ENCODE data around the gene MICAL3.
"Not testable (repeated sequence)": the region's sequence is repeated elsewhere in the genome, so short reads cannot be mapped to it uniquely, and the experiment has no call there.

Gene MICAL3

DNA sequence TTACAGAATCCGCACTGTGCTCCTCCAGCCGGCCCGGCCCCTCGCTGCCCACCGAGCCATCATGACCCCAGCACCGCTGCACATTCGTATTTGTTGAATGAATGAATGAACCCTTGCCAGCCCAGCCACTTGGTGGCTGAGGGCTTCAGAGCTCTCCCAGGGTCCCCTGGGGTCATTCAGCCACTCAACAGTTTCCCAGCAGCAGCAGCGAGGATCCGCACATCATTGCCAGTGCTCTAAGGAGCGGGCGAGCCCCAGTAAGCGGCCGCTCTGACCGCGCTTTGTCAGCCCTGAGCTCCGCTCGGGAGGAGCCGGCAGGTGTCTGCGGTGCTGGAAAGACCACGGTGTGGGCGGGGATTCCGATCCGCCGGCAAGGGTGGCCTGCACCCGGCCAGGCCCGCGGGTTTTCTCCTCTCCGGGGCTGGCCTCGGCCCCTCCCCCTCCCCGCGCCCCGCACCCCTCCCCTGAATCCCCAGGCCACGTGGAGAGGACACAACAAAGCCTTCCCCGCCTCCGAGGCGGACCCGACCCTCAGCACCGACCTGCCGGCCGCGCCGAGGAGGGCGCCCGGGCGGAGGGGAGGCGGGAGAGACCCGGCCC, 250.7 kb downstream of the MICAL3 start:
- DNase-seq = peak; percentile 58

DNA sequence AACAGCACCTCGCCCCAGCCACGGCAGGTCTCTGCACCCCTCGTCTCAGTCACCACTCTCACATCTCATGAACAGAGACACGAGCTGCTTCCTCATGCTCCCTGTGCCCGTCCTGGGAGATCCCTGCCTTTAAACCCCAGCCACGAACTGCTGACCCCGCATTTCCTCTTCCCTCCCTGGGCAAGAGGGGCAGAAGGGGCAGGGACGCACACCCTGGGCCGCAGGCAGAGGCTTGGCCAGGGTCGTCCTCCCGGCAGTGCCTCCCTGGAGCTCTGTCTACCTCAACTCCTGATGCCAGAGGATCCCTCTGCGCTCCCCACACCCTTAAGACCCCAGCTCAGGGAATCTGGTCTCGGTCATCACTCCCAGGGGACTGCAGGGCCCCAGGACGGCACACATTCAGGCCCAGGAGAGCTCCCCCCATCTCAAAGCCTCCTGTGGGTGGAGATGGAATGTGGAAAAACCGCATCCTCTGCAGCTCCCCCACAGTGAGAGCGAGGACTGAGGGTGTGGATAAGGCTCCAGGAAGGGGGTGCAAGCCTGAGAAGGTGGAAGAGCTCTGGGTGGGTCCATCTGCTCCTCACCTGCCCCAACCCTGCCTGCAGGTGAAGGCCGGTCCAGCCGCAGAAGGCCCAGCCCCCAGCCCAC, 251.3 kb downstream of the MICAL3 start:
- peak; percentile 32 for DNase-seq

DNA sequence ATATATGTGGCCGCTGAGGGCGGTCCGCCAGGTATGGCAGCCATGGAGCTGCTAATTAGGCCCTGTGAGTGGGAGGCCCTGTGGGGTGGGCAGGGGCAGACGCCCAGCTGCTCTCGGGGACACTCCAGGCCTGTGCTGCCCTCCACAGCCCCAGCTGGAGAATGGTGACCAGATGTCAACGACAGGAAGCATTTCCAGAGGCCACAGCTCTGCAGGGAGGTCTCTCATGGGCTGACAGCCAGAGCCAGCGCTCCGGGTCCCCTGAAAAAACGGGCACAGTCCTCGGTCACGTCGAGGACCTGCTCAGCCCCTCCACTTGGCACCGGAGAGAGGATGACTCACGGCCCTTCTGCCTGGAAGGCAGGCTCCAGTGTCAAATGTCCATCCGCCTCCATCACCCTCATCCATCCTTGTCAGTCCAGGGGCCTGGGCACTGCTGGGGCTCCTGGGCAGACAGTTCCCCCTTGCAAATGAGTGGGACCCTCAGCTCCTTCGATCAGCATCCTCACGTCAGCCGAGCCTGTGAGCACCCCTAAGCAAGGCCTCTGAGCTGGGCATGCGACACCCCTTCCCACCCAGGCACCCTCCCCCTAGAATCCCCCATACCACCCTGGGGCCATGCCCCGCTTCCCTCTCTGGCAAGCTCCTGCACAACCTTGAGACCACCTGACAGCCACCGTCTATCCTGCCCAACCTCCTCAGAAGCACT, 252.0 kb downstream of the MICAL3 start:
- DNase-seq = peak; percentile 32

DNA sequence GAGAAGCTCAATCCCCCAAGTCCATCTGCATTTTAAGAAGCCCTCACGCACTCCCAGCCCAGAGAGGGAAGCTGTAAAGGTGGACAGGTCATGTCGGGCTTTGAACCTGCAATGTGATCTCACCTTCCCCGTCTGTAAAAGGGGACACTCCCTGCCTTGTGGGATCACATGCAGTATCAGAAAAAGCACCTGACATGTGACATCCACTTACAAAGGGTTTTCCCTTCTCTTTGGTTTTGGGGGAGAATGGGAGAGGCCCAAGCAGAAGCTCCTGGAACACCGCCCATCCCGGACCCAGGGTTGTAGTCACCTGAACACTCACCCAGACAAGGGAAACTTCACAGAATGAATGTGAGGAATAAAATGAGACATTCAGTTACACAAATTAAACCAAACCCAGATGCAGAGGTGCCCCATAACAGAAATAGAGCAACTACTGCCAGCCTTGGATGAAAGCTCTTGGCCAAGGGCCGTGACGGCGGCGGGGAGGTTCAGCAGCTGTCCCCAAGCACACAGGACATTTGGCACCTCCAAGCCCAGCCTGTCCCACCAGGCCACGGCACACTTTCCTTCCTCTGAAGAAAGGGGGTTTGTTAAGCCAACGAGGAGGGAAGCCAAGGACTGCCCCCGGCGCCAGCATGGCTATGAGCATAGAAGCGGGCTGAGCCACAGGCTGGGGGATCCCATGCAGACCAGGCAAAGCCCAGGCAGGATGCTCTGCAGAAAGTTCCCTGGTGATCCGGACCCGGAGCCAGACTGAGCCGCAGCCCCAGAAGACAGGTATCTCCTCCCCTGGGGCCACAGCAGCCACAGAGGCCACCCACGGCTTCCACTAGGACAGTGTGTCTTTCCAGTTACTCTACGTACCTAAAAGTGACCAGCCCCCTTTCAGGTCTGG, 253.9 kb downstream of the MICAL3 start:
- DNase-seq = no peak

DNA sequence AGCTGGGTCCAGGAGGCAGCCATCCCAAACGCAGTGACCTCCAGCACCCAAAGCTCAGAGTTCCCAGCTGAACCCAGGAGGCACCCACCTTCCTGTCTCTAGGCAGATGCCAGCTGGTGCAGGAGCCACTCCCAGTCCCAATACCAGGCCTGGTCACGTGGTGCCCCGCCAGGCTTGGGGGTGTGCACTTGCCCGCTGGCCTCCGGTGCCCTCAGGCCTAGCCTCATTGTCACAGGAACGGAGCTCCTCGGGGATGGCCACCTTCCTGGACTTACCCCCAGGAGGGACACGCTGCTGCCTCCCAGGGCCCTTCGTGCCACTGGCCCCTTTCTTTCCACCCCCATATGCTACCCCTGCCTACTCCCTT, 254.7 kb downstream of the MICAL3 start:
- no peak for DNase-seq

DNA sequence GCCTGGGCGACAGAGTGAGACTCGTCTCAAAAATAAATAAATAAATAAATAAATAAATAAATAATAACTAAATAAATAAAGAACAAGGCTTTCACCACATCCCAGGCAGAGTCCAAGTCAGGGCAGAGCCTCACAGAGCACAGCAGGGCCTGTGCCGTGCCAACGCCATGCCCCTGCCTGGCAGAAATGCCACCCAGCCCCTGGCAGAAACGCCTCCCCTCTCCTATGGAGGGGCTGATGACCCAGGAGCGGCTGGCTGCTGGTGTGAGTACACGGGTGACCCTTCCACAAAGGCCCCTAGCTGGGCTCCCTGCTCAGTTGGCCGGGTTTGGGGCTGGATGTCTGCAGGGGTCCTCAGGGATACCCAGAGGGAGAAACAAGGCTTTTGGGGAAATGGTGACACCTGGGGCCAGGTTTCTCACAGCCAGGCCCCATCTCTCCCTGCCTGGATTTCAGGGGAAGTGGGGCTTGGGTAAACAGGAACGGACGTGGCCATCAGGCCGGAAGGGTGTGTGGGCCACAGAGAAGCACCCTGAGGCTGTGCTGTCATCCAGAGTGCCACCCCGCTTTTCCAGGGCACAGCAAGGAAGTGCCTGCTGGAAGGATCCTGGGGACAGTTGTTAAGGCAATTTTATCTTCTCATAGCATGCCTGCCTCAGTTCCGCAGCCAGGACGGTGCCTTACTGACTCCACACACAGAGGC, 255.2 kb downstream of the MICAL3 start:
- DNase-seq = no peak

DNA sequence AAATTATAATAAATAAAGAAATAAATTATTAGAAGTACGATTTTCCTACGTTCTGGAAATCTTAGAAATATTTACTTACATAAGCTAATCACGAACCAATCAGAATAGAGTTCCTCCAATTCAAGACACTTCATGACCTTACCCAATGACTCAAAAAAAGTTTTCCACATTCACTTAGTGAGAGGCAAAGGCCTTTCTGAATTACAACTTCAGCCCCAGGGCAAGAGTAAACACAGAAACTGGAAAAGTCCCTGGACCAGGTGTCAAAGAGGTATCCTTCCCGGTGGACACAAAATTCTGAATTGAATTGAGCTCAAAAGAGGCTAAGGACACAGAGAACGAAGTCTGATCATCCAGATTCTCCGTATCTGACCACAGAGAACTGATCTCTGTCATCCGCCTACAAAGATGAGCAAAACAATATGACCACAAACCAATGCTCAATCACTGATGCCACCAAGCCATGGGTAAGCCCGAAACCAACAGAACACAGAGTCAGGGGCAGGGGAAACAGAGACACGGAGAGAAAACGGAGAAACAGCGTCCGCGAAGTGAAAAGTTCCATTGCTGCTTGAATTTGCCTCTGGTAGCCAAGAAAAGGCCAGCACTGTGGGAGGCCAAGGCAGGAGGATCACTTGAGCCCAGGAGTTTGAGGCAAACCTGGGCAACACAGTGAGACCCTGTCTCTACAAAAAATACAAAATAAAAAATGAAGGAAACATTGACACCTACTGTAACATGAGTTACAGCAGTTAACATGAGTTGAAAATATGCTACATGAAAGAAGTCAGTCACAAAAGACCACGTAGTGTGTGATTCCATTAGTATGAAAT, 256.9 kb downstream of the MICAL3 start:
- DNase-seq = no peak

DNA sequence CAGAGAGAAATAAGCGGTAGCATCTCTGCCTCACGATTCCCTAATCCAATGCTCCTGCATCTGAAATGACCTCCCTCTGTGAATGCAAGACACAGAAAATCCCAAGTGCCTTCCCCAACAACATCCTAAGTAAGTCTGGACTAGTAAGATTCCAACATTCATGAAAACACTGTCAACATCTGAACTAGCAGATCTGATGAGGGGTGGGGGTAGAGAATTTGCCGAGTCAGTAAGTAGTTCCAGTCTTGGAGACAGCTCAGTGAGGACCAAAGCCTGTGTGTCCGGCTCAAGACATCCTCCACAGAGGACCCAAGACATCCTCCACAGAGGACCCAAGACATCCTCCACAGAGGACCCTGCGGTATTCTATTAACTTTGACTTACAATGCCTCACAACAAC, 259.5 kb downstream of the MICAL3 start:
- DNase-seq = not testable (repeated sequence)

DNA sequence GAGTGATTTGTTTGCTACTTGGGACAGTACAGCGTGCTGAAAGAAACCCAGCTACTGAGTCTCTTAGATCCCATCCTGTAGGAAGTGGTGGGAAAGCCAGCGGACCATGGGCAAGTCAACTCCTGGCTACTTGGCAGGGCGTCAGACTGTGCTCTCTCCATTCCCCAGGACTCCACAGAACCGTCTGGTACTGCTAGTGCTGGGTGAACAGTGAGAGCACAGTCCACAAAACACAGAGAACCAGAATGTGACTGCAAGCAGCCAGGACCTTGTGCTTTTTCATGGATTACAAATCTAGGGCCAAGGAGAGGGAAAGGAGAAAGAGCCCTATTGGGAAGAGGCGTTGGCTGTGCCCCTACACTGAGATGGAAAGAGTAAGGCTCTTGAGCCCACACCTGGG, 260.3 kb downstream of the MICAL3 start:
- DNase-seq = no peak

DNA sequence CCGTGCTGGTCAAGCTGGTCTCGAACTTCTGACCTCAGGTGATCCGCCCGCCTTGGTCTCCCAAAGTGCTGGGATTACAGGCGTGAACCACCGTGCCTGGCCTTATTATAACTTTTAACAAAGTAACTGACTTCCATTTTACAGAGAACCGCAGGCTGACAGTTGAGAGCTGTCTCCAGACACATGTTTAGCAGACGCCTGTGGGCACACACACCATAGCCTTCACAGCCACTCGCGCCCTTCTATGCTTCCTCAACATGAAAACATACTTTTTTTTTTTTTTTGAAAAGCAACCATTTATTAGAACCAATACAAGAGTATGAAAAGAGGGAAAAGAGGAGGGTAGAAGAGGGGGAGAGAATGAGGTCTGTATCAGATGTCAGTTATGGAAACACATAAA, 260.9 kb downstream of the MICAL3 start:
- not testable (repeated sequence) for DNase-seq

DNA sequence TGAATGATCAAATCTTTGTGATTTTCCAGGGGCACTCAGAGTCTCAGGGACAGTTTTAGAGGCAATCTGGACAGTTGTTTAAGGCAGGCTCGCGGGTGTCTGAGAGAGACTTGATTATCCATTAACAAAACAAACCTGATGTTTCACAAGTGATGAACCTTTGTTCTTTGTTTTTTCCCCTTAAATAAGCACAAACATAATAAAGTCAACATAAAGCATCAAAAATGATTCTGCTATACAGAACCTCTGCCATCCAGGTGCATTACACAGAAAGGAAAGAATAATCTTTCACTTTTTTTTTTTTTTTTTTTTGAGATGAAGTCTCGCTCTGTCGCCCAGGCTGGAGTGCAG, 263.2 kb downstream of the MICAL3 start:
- DNase-seq = no peak

DNA sequence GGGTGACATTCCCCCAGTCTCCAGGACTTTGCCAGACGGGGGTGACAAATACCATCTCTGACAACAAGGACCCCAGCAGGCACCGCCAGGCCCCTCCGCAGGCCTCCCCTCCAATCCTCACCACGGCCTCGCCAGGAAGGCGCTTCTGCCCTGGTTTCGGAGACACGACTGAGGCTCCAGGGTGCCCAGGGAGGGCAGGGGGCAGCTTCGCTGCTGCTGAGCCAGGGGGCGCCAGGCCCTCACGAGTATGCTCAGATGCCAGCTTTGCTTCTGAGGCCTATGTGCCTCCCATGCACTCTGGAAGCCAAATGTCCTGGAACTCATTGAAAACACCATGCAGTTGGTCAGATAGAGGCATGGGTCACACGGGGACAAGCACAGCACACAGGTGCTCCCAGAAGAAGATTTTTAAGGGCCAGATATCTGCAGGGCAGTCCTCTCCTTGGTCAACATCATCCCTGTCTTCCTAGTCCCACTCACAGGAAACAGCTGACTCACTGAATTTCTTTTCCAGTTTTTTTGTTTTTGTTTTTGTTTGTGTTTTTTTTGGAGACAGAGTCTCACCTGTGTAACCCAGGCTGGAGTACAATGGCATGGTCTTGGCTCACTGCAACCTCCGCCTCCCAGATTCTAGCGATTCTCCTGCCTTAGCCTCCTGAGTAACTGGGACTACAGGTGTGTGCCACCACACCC, 270.0 kb downstream of the MICAL3 start:
- no peak for DNase-seq

DNA sequence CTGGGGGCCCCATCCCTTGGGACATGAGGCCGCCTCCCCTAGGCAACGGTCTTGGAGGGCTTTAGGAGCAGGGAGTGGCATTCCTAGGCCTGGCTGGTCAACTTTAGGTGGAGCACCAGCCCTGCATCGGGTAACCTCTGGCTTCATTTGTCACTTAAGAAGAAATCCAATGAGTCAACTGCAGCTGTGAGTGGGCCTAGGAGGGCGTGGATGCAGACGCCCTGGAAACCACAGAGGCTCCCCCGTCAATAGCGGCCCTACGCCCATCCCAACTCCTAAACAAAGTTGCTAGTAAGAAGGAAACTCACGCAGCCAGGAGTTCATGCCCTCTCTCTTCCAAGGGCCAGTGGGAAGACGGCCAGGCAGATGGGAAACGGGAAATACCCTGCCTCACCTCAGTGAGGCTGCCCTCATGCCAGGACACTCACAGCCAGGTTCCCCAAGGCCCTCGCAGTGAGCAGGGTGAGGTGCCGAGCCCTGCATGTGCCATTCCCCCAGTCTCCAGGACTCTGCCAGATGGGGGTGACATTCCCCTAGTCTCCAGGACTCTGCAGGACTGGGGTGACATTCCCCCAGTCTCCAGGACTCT, 270.9 kb downstream of the MICAL3 start:
- DNase-seq = no peak

DNA sequence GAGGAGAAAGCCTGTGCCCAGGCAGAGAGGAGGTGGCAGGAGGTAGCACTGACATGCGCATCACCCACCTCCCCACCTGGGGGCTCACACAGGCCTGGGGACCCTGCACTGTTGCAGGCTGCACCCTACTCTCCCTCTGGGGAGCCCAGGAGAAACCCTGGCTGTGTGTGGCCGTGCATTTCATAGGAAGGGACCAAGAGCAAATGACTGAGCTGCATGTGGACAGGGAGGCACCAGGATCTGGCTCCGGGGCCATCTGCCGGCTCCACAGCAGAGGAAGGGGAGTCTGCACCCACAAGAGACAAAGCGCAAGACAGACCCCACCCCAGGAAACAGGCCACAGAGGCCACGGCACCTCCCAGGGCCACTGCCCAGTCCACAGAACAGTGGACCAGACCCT, 272.8 kb downstream of the MICAL3 start:
- no peak for DNase-seq

DNA sequence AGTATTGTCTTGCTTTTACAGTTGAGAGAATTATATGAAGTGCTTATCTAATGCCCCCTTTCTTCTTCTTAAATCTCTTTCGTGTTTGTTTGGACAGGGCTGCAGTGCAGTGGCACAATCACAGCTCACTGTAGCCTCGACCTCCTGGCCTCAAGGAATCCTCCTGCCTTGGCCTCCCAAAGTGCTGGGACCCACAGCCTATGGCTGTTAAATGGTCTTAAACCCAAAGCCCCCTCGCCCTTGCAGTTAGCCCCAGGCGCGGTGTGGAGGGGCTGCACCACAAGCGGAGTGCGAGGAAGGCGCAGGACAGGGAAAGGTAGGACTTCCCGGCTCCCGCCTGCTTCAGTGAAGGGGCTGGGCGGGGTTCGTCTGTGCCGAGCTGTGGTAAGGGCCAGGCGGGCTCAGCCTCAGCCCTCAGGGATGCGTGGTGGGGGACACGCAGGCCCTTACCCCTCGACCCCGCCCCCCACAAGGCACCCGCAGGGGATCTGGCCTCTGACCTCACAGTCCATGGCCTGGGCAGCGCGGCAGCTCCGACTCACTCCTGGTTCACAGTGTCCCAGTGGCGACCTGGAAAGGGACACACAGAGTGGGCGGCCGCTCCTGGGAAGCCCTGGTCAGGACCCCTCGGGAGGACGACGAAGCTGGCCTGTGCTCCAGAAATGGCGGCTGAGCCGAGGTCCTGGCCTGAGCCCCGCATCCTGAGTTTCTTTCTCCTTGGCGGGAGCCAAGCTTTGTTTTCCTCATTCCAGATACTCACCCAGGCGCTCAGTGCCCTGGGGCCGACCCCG, 274.6 kb downstream of the MICAL3 start:
- no peak for DNase-seq

DNA sequence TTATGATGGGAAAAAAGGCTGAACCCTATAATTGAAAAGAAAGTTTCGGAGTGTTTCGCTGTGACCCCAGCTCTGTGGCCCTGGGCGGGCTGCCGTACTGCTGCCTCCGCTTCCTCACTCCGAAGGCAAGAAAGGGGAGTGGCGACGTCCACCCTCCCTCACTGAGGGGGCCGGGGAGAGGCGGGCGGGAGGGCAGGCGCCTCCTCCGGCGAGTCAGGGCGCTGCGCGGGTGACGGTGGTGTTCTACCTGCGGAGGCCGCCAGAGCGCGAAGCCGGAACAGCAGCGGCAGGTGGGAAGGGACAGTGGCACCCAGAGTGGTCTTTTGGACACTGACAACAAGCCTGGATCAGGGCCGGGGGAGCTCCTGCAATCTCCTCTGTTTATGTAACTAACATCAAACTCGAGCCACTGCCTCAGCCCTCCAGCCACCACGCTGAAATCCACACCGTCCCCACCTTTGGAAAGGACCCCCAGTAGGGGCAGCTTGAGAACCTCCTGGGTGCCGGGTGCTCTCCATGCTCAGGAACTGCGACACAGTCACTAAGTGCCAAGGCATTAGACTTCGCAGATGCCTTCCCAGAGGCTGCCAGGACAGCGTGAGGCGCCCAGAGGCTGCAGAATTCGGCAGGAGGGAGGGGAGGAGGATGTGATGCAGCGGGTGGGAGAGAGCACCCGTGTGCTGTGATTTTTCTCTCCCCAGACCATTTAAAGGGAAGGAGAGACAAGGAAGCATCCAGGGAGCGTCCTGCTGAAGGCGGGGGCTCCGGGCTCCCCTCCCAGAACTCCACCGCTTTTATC, 275.6 kb downstream of the MICAL3 start:
- DNase-seq = no peak

DNA sequence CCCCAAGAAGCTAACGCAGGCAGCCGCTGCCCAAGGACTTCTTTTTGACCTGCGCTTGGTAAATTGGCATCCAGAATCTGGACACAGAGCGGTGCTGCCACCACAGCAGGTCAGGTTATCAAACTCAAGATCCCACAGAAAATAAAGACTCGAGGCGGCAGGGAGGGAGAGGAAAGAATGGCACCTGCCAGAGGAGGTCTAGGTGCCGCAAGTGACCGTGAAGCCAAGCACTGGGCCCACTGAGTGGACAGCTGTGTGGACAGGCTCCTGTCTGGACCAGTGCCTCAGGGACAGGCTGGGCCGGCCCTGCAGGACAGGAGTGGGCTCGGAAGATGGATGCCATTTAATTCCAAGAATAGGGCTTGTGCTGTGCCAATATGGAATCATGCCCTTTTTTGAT, 277.4 kb downstream of the MICAL3 start:
- DNase-seq = no peak

DNA sequence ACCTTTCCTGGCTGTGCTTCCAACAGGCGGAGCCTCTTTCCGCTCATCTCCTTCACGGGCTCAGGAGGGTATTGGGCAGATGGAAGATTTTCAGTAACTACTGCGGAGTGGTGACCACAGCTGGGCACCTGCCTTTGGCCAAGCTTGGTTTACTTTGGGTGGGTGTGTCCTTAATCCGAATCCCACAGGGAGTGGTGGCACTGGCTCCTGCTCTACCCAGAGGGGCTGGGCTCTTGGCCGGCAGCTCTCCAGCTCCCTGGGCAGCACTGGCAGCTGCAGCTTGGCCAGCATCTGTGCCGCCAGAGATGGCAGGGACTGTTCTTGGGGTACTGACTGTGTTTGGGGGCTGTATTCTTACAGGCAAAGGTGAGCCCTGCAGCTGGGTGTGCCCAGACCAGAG, 279.9 kb downstream of the MICAL3 start:
- DNase-seq = no peak
